HepG2 (cell line): Measurements from ENCODE around the gene CAB39. TPM values are rescaled to one million over a fixed set of nuclear protein-coding genes. Genes with fewer than 3 reads are reported as not detected.

Source experiments
- ATAC-seq: fragments of 200-7000 bp; cut with Tn5 transposase; 3 replicates; pipeline ENCODE4 v1.9.1; 2020; ENCODE audit warnings: mild to moderate bottlenecking, moderate library complexity
- BruUV-seq: library from RNA; stranded (reverse); fragments of 400-500 nt; replicated peaks from 2 replicates; lab custom pipeline; 2021; lab: Mats Ljungman, UMichigan
- CTCF ChIA-PET: fragments of 300-600 bp; formaldehyde crosslinking; extraction: SDS; loops from one replicate; lab custom pipeline; 2021; ENCODE audit warnings: low total read pairs, inconsistent platforms, low intra/inter-chr PET ratio; lab: Yijun Ruan, JAX
- POLR2A ChIA-PET: fragments of 350-600 bp; sonication (Branson Sonifier 250); formaldehyde crosslinking; loops from one replicate; lab custom pipeline; 2020; ENCODE audit warnings: antibody characterized with exemption, inconsistent platforms; lab: Yijun Ruan, JAX
- DNase-seq: peaks from one replicate; pipeline ENCODE4 v3.0.0-alpha.2; 2015; ENCODE audit warnings: low spot score
- FAIRE-seq: peaks from 3 replicates; lab custom pipeline; 2011; peaks lifted over from hg19 to GRCh38; lab: Jason Lieb, UNC
- H2AFZ ChIP-seq: one replicate; pipeline ENCODE4 v1.6.1; 2011; ENCODE audit warnings: low read length, inconsistent platforms
- H3K27ac ChIP-seq: fragments of 300-600 bp; 3 replicates; pipeline ENCODE4 v1.8.0; 2011; ENCODE audit warnings: mixed run types, mild to moderate bottlenecking, mixed read lengths, low read length, inconsistent platforms; ENCODE audit not compliant: insufficient read depth; ENCODE audit errors: extremely low read length
- H3K27me3 ChIP-seq, 2 experiments: fragments of 200-600 bp in 1 of 2; 2 replicates in 1 of 2; 3 replicates in 1 of 2; pipeline versions ENCODE4 v1.6.0 to v1.8.0; 2011; ENCODE audit warnings: low read length in 2 of 2, mild to moderate bottlenecking in 2 of 2, moderate library complexity in 2 of 2, inconsistent platforms in 1 of 2; ENCODE audit not compliant: insufficient read depth in 2 of 2, control insufficient read depth in 1 of 2
- H3K36me3 ChIP-seq, 2 experiments: fragments of 200-600 bp in 1 of 2; replicated peaks in 1 of 2; 2 replicates in 1 of 2; 3 replicates in 1 of 2; pipeline versions ENCODE4 v1.5.1 to v1.8.0; 2011; ENCODE audit warnings: low read length in 2 of 2, inconsistent platforms in 1 of 2; ENCODE audit not compliant: insufficient read depth in 2 of 2, control insufficient read depth in 1 of 2
- H3K4me1 ChIP-seq: 2 replicates; pipeline ENCODE4 v1.5.1; 2012; ENCODE audit warnings: low read length, inconsistent platforms; ENCODE audit not compliant: insufficient read depth
- H3K4me2 ChIP-seq: 2 replicates; pipeline ENCODE4 v1.6.0; 2011; ENCODE audit warnings: low read depth, low read length, inconsistent platforms
- H3K4me3 ChIP-seq, 3 experiments: fragments of 200-600 bp in 1 of 3; sonication (generic), shearing (Covaris generic) in 1 of 3; replicated peaks in 1 of 3; 2 replicates each; pipeline ENCODE4 v1.5.1; 2011 to 2016; ENCODE audit warnings: low read length in 3 of 3, inconsistent platforms in 2 of 3, low read depth in 2 of 3, mild to moderate bottlenecking in 2 of 3, control low read depth in 1 of 3, mixed read lengths in 1 of 3; ENCODE audit not compliant: insufficient read depth in 1 of 3
- H3K79me2 ChIP-seq: one replicate; pipeline ENCODE4 v1.6.1; 2011; ENCODE audit warnings: low read length, inconsistent platforms; ENCODE audit not compliant: insufficient read depth
- H3K9ac ChIP-seq: 2 replicates; pipeline ENCODE4 v1.6.0; 2011; ENCODE audit warnings: mild to moderate bottlenecking, low read depth, low read length, inconsistent platforms; ENCODE audit not compliant: insufficient read depth
- H3K9me3 ChIP-seq: 2 replicates; pipeline ENCODE4 v1.5.1; 2012; ENCODE audit warnings: mild to moderate bottlenecking, low read length
- H4K20me1 ChIP-seq: 2 replicates; pipeline ENCODE4 v1.6.0; 2011; ENCODE audit warnings: inconsistent platforms, mild to moderate bottlenecking, low read length, moderate library complexity; ENCODE audit not compliant: insufficient read depth
- CEBPB ChIP-seq: IDR thresholded peaks from 2 replicates; pipeline ENCODE4 v1.6.1; 2011; ENCODE audit warnings: low read depth, low read length, improper control_type of control experiment, borderline replicate concordance
- PAXIP1 ChIP-seq: sonication (generic); formaldehyde crosslinking; conservative IDR thresholded peaks from 2 replicates; pipeline ENCODE4 v1.4.0; 2020; ENCODE audit warnings: mild to moderate bottlenecking, missing genetic modification reagents, moderate library complexity
- SATB2 ChIP-seq: sonication (generic); formaldehyde crosslinking; IDR thresholded peaks from 2 replicates; pipeline ENCODE4 v1.5.0; 2020; ENCODE audit warnings: missing genetic modification reagents
- SOX13 ChIP-seq, 3 experiments: fragments of 450-650 bp in 1 of 3; sonication (generic) in 1 of 3; formaldehyde crosslinking in 1 of 3; IDR thresholded peaks in 2 of 3; conservative IDR thresholded peaks in 1 of 3; 2 replicates each; pipeline versions ENCODE4 v1.5.0 to v1.6.1; 2016 to 2020; ENCODE audit warnings: antibody characterized with exemption in 1 of 3, mild to moderate bottlenecking in 1 of 3, missing compliant biosample characterization in 1 of 3, missing genetic modification reagents in 1 of 3, moderate library complexity in 1 of 3
- ZNF354B ChIP-seq: sonication (generic); formaldehyde crosslinking; IDR thresholded peaks from 2 replicates; pipeline ENCODE4 v1.8.0; 2022; ENCODE audit warnings: mild to moderate bottlenecking, missing genetic modification reagents
- ZNF652 ChIP-seq: IDR thresholded peaks from 2 replicates; pipeline ENCODE4 v1.6.1; 2016; ENCODE audit warnings: low read depth, borderline replicate concordance
- ZZZ3 ChIP-seq: sonication (generic); formaldehyde crosslinking; IDR thresholded peaks from 2 replicates; pipeline ENCODE4 v1.4.0; 2020; ENCODE audit warnings: missing genetic modification reagents, mild to moderate bottlenecking, borderline replicate concordance
- WGBS: methylation state at CpG from one replicate; pipeline ENCODE4 v1.1.6; 2017; ENCODE audit warnings: low lambda C conversion rate; 5-methylcytosine and 5-hydroxymethylcytosine counted together
- in situ Hi-C: cut with HindIII; loops from 2 replicates; pipeline ENCODE4 v1.10.0; 2017; ENCODE audit warnings: low pct_unique_long_range_greater_than_20kb; ENCODE audit not compliant: extremely low pct_ligation_motif_present
- intact Hi-C: fragments of 100-400 bp; cut with micrococcal nuclease; formaldehyde crosslinking; loops from one replicate; pipeline ENCODE4 v1.10.0; 2022; ENCODE audit not compliant: unreplicated experiment
- polyA plus RNA-seq, 8 experiments: library from polyadenylated mRNA; depleted of rRNA in 3 of 8; stranded (reverse) in 7 of 8; unstranded in 1 of 8; fragments of >200 nt; fragmentation: Illumina TruSeq in 4 of 8; extraction: Trizol in 4 of 8; gene quantifications; 2 replicates each; pipeline versions ENCODE4 v1.2.1 to v1.2.3, GENCODE V29; 2011 to 2016; ENCODE audit warnings: low read depth in 4 of 8, missing spikeins in 1 of 8, mixed read lengths in 1 of 8; ENCODE audit not compliant: insufficient read depth in 1 of 8
- total RNA-seq, 5 experiments: library from RNA; depleted of rRNA; stranded (reverse); fragments of >200 nt; fragmentation: Illumina TruSeq; extraction: Trizol; gene quantifications; 2 replicates each; pipeline ENCODE4 v1.2.3, GENCODE V29; 2016; ENCODE audit warnings: low read depth in 1 of 5
- TF ChIP-seq, protein P1 (sequence below): sonication (generic); formaldehyde crosslinking; IDR thresholded peaks from 2 replicates; pipeline ENCODE4 v1.5.1; 2020; ENCODE audit warnings: missing genetic modification reagents, mild to moderate bottlenecking, borderline replicate concordance

The CAB39 gene
- total and polyA plus RNA-seq, 2 of the 13 experiments (the other 11 are each of a cell fraction or from before 2014, with no cell fraction given), result 19.3 to 45.3 TPM

DNA sequence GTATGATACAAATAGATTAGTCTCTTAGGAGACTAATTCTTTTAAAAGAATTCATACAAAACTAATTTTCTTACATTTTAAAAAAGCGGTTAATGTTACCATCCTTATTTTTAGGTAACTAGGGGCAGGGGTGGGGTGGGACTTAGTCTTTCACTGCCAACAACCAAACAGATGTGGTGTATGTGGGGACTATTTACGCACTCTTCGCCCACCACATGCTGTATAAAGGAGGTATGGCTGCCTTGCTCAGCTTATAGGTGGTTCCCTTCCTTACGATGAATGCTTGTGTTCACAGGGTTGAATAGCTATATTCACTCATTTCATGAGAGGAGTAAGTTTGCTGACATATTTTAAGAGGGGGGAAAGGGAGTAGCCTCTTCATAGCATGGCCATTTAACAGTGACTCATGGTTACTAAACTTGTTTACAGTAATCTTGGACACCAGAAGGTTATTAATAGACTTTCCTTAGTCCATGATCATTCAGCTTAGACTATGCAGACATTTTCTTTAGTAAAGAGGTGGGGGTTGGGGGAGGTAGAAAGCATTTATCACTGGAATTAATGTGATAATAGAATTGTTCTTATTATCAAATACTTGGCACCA is 61.8 kb downstream of the CAB39 start:
- no TSS peak for BruUV-seq
- TF ChIP-seq SATB2 (CRISPR knock-in tag) (no peak), ZZZ3 (CRISPR knock-in tag) (no peak), CEBPB (no peak), SOX13 (IDR thresholded peaks at IDR 0.05) (no peak), SOX13 (CRISPR knock-in tag; conservative IDR thresholded peaks at IDR 0.05 in 1 of 2, IDR thresholded peaks at IDR 0.05 in 1 of 2) (no peak), ZNF652 (no peak), PAXIP1 (CRISPR knock-in tag) (no peak), ZNF354B (CRISPR knock-in tag) (no peak)
- TF ChIP-seq, protein P1, sequence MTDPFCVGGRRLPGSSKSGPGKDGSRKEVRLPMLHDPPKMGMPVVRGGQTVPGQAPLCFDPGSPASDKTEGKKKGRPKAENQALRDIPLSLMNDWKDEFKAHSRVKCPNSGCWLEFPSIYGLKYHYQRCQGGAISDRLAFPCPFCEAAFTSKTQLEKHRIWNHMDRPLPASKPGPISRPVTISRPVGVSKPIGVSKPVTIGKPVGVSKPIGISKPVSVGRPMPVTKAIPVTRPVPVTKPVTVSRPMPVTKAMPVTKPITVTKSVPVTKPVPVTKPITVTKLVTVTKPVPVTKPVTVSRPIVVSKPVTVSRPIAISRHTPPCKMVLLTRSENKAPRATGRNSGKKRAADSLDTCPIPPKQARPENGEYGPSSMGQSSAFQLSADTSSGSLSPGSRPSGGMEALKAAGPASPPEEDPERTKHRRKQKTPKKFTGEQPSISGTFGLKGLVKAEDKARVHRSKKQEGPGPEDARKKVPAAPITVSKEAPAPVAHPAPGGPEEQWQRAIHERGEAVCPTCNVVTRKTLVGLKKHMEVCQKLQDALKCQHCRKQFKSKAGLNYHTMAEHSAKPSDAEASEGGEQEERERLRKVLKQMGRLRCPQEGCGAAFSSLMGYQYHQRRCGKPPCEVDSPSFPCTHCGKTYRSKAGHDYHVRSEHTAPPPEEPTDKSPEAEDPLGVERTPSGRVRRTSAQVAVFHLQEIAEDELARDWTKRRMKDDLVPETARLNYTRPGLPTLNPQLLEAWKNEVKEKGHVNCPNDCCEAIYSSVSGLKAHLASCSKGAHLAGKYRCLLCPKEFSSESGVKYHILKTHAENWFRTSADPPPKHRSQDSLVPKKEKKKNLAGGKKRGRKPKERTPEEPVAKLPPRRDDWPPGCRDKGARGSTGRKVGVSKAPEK (CRISPR knock-in tag), result no peak
- Histone ChIP-seq H3K36me3 (peaks cover 0 to 15% of the 10 kb centered on the region in 2 experiments; a peak in 3 of 5 replicates), H3K9me3 (no peaks in the 10 kb centered on the region), H3K4me2 (no peak overlapping the region), H3K79me2 (peaks cover 7% of the 10 kb centered on the region), H3K27ac (no peak overlapping the region), H4K20me1 (no peaks in the 10 kb centered on the region), H3K4me3 (no peak overlapping the region), H3K4me1 (no peaks in the 10 kb centered on the region), H3K9ac (no peak overlapping the region), H3K27me3 (no peaks in the 10 kb centered on the region), H2AFZ (no peak overlapping the region)
- intact Hi-C loops, result no loop called here
- in situ Hi-C loops, result no loop called here
- CTCF ChIA-PET, result no interaction called here
- ATAC-seq (no peak), FAIRE-seq (no peak), DNase-seq (no peak)
- 98% methylated on average over 4 of the region's 4 CpGs for WGBS
- POLR2A ChIA-PET, result no interaction called here
